ENCODE results near the gene GK.

DNA sequence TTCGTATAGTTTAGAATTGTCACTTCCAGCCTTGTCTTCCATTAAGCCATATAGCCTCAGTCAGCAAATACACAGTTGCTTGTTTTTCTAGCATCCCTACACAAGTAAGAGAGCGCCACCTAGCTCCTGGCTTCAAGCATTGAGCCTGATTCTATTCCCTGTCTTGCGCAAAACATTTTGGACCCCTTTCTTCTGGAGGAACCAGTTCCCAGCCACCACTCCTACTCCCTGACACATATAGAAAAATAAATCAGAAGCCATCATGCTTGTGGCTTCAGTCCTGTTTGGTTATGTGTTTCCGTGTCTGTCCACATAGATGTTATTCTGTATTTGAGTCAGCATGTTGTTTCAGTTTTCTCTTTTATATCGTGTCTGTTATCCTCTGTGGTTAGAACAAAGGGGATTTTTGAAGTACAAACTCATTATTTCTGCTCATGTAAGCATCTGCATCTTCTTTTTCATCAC, 59.9 kb downstream of the GK start:
- TF ChIP-seq CTCF (IDR thresholded peaks at IDR 0.05) (peak; percentile 12 to 63 (median 50)), POLR2A (IDR thresholded peaks at IDR 0.05) (no peak)
